Ectodermal cell (in vitro differentiated cells): ENCODE data around the gene ZNHIT2.

ENCODE experiments used
- H3K27ac ChIP-seq: 2 replicates; pipeline ENCODE4 v1.7.0; 2013; ENCODE audit warnings: mild to moderate bottlenecking, low read depth, low read length; ENCODE audit not compliant: insufficient read depth, poor library complexity, severe bottlenecking
- H3K27me3 ChIP-seq: 2 replicates; pipeline ENCODE4 v1.7.0; 2013; ENCODE audit warnings: mild to moderate bottlenecking, low read length; ENCODE audit not compliant: insufficient read depth, control insufficient read depth, poor library complexity, severe bottlenecking
- H3K36me3 ChIP-seq: one replicate; pipeline ENCODE4 v1.7.0; 2013; ENCODE audit warnings: low read length; ENCODE audit not compliant: control insufficient read depth, insufficient read depth
- H3K4me1 ChIP-seq: one replicate; pipeline ENCODE4 v1.7.0; 2013; ENCODE audit warnings: low read length; ENCODE audit not compliant: control insufficient read depth, insufficient read depth
- H3K4me3 ChIP-seq: 2 replicates; pipeline ENCODE4 v1.7.0; 2013; ENCODE audit warnings: low read depth, low read length, control low read depth; ENCODE audit not compliant: insufficient read depth
- H3K9me3 ChIP-seq: 2 replicates; pipeline ENCODE4 v1.7.0; 2013; ENCODE audit warnings: mild to moderate bottlenecking, low read length, moderate library complexity; ENCODE audit not compliant: control insufficient read depth
- WGBS, 2 experiments: methylation state at CpG; one replicate each; pipeline ENCODE4 v1.1.7; 2013; ENCODE audit warnings: missing lambda C conversion rate in 2 of 2; 5-methylcytosine and 5-hydroxymethylcytosine counted together

The ZNHIT2 gene

GRCh38 chr11:65071907-65072630 lies 45.4 kb downstream of the ZNHIT2 start:
- no peaks in the 10 kb centered on the region for H3K9me3 ChIP-seq
- peaks cover 4% of the 10 kb centered on the region for H3K4me1 ChIP-seq
- H3K27me3 ChIP-seq = no peaks in the 10 kb centered on the region
- 73 to 81% methylated on average over 4 of the region's 4 CpGs for WGBS, 2 experiments
- H3K36me3 ChIP-seq = peaks cover 3% of the 10 kb centered on the region
- H3K4me3 ChIP-seq = no peak overlapping the region
- H3K27ac ChIP-seq = no peak overlapping the region

GRCh38 chr11:65069217-65069616 lies 48.3 kb downstream of the ZNHIT2 start:
- 85 to 89% methylated on average over 9 of the region's 9 CpGs for WGBS, 2 experiments
- H3K27me3 ChIP-seq = no peaks in the 10 kb centered on the region
- peaks cover 4% of the 10 kb centered on the region for H3K4me1 ChIP-seq
- H3K27ac ChIP-seq = no peak overlapping the region
- no peak overlapping the region for H3K4me3 ChIP-seq
- H3K36me3 ChIP-seq = no peaks in the 10 kb centered on the region
- H3K9me3 ChIP-seq = no peaks in the 10 kb centered on the region

GRCh38 chr11:65067446-65067845 lies 50.1 kb downstream of the ZNHIT2 start:
- Histone ChIP-seq H3K27me3 (no peaks in the 10 kb centered on the region), H3K9me3 (no peaks in the 10 kb centered on the region), H3K4me1 (no peaks in the 10 kb centered on the region), H3K4me3 (no peak overlapping the region), H3K36me3 (no peaks in the 10 kb centered on the region), H3K27ac (no peak overlapping the region)
- WGBS, 2 experiments = 86 to 90% methylated on average over 10 of the region's 10 CpGs

GRCh38 chr11:65066805-65067291 lies 50.7 kb downstream of the ZNHIT2 start:
- no peaks in the 10 kb centered on the region for H3K27me3 ChIP-seq
- H3K9me3 ChIP-seq = no peaks in the 10 kb centered on the region
- no peak overlapping the region for H3K4me3 ChIP-seq
- no peaks in the 10 kb centered on the region for H3K36me3 ChIP-seq
- 45 to 46% methylated on average over 4 of the region's 4 CpGs for WGBS, 2 experiments
- no peaks in the 10 kb centered on the region for H3K4me1 ChIP-seq
- no peak overlapping the region for H3K27ac ChIP-seq
